HepG2 (cell line): Measurements from ENCODE around the gene PRKACA.

Source experiments
- AHDC1 ChIP-seq: sonication (generic); formaldehyde crosslinking; IDR thresholded peaks from 2 replicates; pipeline ENCODE4 v1.5.1; 2020; ENCODE audit warnings: mild to moderate bottlenecking, missing genetic modification reagents, borderline replicate concordance
- CENPT ChIP-seq: sonication (generic); formaldehyde crosslinking; IDR thresholded peaks from 2 replicates; pipeline ENCODE4 v1.8.0; 2022; ENCODE audit warnings: low read depth, mild to moderate bottlenecking, moderate library complexity, missing genetic modification reagents
- HNRNPL ChIP-seq: fragments of 200-400 bp; formaldehyde crosslinking; IDR thresholded peaks from 2 replicates; pipeline ENCODE4 v1.6.1; 2017; ENCODE audit warnings: mild to moderate bottlenecking, low read depth, low read length
- MAFG ChIP-seq: sonication (generic); formaldehyde crosslinking; IDR thresholded peaks from 2 replicates; pipeline ENCODE4 v1.5.1; 2020; ENCODE audit warnings: mild to moderate bottlenecking, missing genetic modification reagents
- SALL2 ChIP-seq: sonication (generic); formaldehyde crosslinking; IDR thresholded peaks from 2 replicates; pipeline ENCODE4 v1.8.1; 2023; ENCODE audit warnings: mild to moderate bottlenecking, missing genetic modification reagents, inconsistent platforms
- ZNF121 ChIP-seq: sonication (generic); formaldehyde crosslinking; IDR thresholded peaks from 2 replicates; pipeline ENCODE4 v1.5.0; 2020; ENCODE audit warnings: mild to moderate bottlenecking, missing genetic modification reagents
- ZNF24 ChIP-seq: fragments of 450-650 bp; IDR thresholded peaks from 2 replicates; pipeline ENCODE4 v1.6.1; 2017; ENCODE audit warnings: antibody characterized with exemption, mild to moderate bottlenecking
- ZNF292 ChIP-seq: sonication (generic); formaldehyde crosslinking; IDR thresholded peaks from 2 replicates; pipeline ENCODE4 v1.8.1; 2022; ENCODE audit warnings: mild to moderate bottlenecking, low read depth, missing genetic modification reagents, borderline replicate concordance
- ZNF335 ChIP-seq: sonication (generic); formaldehyde crosslinking; IDR thresholded peaks from 2 replicates; pipeline ENCODE4 v1.4.0; 2020; ENCODE audit warnings: missing genetic modification reagents
- ZNF552 ChIP-seq: sonication (generic); formaldehyde crosslinking; IDR thresholded peaks from 2 replicates; pipeline ENCODE4 v1.9.0; 2022; ENCODE audit warnings: missing genetic modification reagents, mild to moderate bottlenecking, borderline replicate concordance
- TF ChIP-seq, protein P1 (sequence below): sonication (generic); formaldehyde crosslinking; IDR thresholded peaks from 2 replicates; pipeline ENCODE4 v1.8.1; 2023; ENCODE audit warnings: missing genetic modification reagents, inconsistent platforms, borderline replicate concordance

GRCh38 chr19:14162871-14163297 lies 45.3 kb upstream of the PRKACA start:
- TF ChIP-seq SALL2 (CRISPR knock-in tag), result no peak
- no peak for TF ChIP-seq ZNF121
- TF ChIP-seq, protein P1, sequence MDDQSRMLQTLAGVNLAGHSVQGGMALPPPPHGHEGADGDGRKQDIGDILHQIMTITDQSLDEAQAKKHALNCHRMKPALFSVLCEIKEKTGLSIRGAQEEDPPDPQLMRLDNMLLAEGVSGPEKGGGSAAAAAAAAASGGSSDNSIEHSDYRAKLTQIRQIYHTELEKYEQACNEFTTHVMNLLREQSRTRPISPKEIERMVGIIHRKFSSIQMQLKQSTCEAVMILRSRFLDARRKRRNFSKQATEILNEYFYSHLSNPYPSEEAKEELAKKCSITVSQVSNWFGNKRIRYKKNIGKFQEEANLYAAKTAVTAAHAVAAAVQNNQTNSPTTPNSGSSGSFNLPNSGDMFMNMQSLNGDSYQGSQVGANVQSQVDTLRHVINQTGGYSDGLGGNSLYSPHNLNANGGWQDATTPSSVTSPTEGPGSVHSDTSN (CRISPR knock-in tag), result no peak
- no peak for TF ChIP-seq HNRNPL
- TF ChIP-seq MAFG, result no peak
- TF ChIP-seq ZNF24, result no peak
- TF ChIP-seq AHDC1 (CRISPR knock-in tag), result no peak
- no peak for TF ChIP-seq ZNF335 (CRISPR knock-in tag)
- no peak for TF ChIP-seq ZNF552 (CRISPR knock-in tag)
- TF ChIP-seq ZNF292 (CRISPR knock-in tag), result no peak
- TF ChIP-seq CENPT (CRISPR knock-in tag), result no peak
